A549 (cell line): ENCODE data around the gene ADSL. TPM values are rescaled to one million over a fixed set of nuclear protein-coding genes. Genes with fewer than 3 reads are reported as not detected.

ENCODE experiments used
- polyA plus RNA-seq, 4 experiments: library from polyadenylated mRNA; depleted of rRNA in 3 of 4; stranded (reverse); fragments of >200 nt; fragmentation: RNase III in 1 of 4; extraction: RNeasy Plus Mini Kit Qiagen cat#74134 plus additional on column Dnase treatment in 1 of 4; gene quantifications; 2 replicates in 3 of 4; 3 replicates in 1 of 4; pipeline ENCODE4 v1.2.3, GENCODE V29; 2011 to 2017

The ADSL gene
- polyA plus RNA-seq, 2 of the 4 experiments (the other 2 are of a cell fraction) = 85.6 to 126 TPM

Other genes starting within 250 kb of the ADSL start
- gene TNRC6B, start 168.6 kb upstream of the ADSL start, polyA plus RNA-seq (2011; rRNA removed) = 4.9 and 5.2 TPM in 2 replicates
- 4.3 to 5.2 TPM (median 5.0 TPM) in 3 replicates for gene TNRC6B, start 168.6 kb upstream of the ADSL start, polyA plus RNA-seq (2017; fragmentation: RNase III; extraction: RNeasy Plus Mini Kit Qiagen cat#74134 plus additional on column Dnase treatment)
- 18.6 and 20.4 TPM in 2 replicates for gene SGSM3, start 24.1 kb downstream of the ADSL start, polyA plus RNA-seq (2011; rRNA removed)
- 22.0 to 24.8 TPM (median 24.7 TPM) in 3 replicates for gene SGSM3, start 24.1 kb downstream of the ADSL start, polyA plus RNA-seq (2017; fragmentation: RNase III; extraction: RNeasy Plus Mini Kit Qiagen cat#74134 plus additional on column Dnase treatment)